ENCODE measurements around the gene ASB11.

The ASB11 gene

GRCh38 chrX:15328131-15328530 is 12.7 kb upstream of the ASB11 start:
- no peak for TF ChIP-seq ZNF274 (IDR thresholded peaks at IDR 0.05; ENCODE audit: low read depth, low read length)
- no peak for TF ChIP-seq SUZ12 (IDR thresholded peaks at IDR 0.05; ENCODE audit: extremely low read depth, insufficient read depth, insufficient read length)
- no peak for TF ChIP-seq YY1 (IDR thresholded peaks at IDR 0.05; ENCODE audit: insufficient read depth, insufficient read length)
- no peaks in the 10 kb centered on the region for H3K9me3 ChIP-seq (ENCODE audit: insufficient read depth, low read length)
- no peaks in the 10 kb centered on the region for H3K4me1 ChIP-seq (ENCODE audit: insufficient read depth, insufficient read length)
- H3K36me3 ChIP-seq (ENCODE audit: insufficient read depth, insufficient read length, low read length): peaks cover 51% of the 10 kb centered on the region
- no peaks in the 10 kb centered on the region for H3K27me3 ChIP-seq (ENCODE audit: insufficient read depth, insufficient read length)
- H3K4me3 ChIP-seq (ENCODE audit: insufficient read length, low read depth): no peak overlapping the region
- H3K9ac ChIP-seq (ENCODE audit: insufficient read length, low read depth): no peak overlapping the region
- no peak for DNase-seq (ENCODE audit: low read depth, low spot score)

- H3K9ac ChIP-seq (ENCODE audit: insufficient read length, low read depth): no peak overlapping the region
- H3K4me3 ChIP-seq (ENCODE audit: insufficient read length, low read depth): no peak overlapping the region
- H3K36me3 ChIP-seq (ENCODE audit: insufficient read depth, insufficient read length, low read length): peaks cover 34% of the 10 kb centered on the region
- no peaks in the 10 kb centered on the region for H3K9me3 ChIP-seq (ENCODE audit: insufficient read depth, low read length)
- no peaks in the 10 kb centered on the region for H3K27me3 ChIP-seq (ENCODE audit: insufficient read depth, insufficient read length)
- DNase-seq (ENCODE audit: low read depth, low spot score): no peak
- no peaks in the 10 kb centered on the region for H3K4me1 ChIP-seq (ENCODE audit: insufficient read depth, insufficient read length)
- TF ChIP-seq ZNF274 (IDR thresholded peaks at IDR 0.05; ENCODE audit: low read depth, low read length) (no peak), SUZ12 (IDR thresholded peaks at IDR 0.05; ENCODE audit: extremely low read depth, insufficient read depth, insufficient read length) (no peak), YY1 (IDR thresholded peaks at IDR 0.05; ENCODE audit: insufficient read depth, insufficient read length) (no peak)
These were observed 7.0 kb upstream of the ASB11 start for GRCh38 chrX:15322472-15322871.

GRCh38 chrX:15322072-15322471 is 6.6 kb upstream of the ASB11 start:
- no peak overlapping the region for H3K4me3 ChIP-seq (ENCODE audit: insufficient read length, low read depth)
- TF ChIP-seq ZNF274 (IDR thresholded peaks at IDR 0.05; ENCODE audit: low read depth, low read length) (no peak), YY1 (IDR thresholded peaks at IDR 0.05; ENCODE audit: insufficient read depth, insufficient read length) (no peak), SUZ12 (IDR thresholded peaks at IDR 0.05; ENCODE audit: extremely low read depth, insufficient read depth, insufficient read length) (no peak)
- no peaks in the 10 kb centered on the region for H3K27me3 ChIP-seq (ENCODE audit: insufficient read depth, insufficient read length)
- DNase-seq (ENCODE audit: low read depth, low spot score): no peak
- no peak overlapping the region for H3K9ac ChIP-seq (ENCODE audit: insufficient read length, low read depth)
- H3K9me3 ChIP-seq (ENCODE audit: insufficient read depth, low read length): no peaks in the 10 kb centered on the region
- peaks cover 34% of the 10 kb centered on the region for H3K36me3 ChIP-seq (ENCODE audit: insufficient read depth, insufficient read length, low read length)
- H3K4me1 ChIP-seq (ENCODE audit: insufficient read depth, insufficient read length): no peaks in the 10 kb centered on the region

DNA sequence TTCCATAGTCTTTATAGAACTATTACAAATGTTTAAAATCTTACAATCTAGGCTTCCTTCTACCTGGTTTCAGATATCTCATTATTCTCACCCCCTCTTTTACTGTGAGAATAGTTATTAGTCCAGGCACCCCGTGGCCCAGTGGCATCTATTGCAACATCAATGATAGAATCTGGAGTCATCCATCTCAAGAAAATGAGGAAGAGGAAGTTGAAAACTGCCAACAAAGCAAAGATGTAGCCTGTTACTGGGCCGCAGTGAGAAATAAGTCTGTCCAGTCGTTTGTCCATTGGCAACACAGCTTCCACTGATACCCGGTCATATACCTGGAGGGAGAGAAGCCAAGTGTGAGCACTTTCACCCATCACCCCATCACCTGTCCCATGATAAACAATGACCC is 6.0 kb upstream of the ASB11 start:
- H3K9ac ChIP-seq (ENCODE audit: insufficient read length, low read depth): no peak overlapping the region
- no peak overlapping the region for H3K4me3 ChIP-seq (ENCODE audit: insufficient read length, low read depth)
- no peak for DNase-seq (ENCODE audit: low read depth, low spot score)
- no peaks in the 10 kb centered on the region for H3K9me3 ChIP-seq (ENCODE audit: insufficient read depth, low read length)
- H3K4me1 ChIP-seq (ENCODE audit: insufficient read depth, insufficient read length): no peaks in the 10 kb centered on the region
- TF ChIP-seq ZNF274 (IDR thresholded peaks at IDR 0.05; ENCODE audit: low read depth, low read length) (no peak), SUZ12 (IDR thresholded peaks at IDR 0.05; ENCODE audit: extremely low read depth, insufficient read depth, insufficient read length) (no peak), YY1 (IDR thresholded peaks at IDR 0.05; ENCODE audit: insufficient read depth, insufficient read length) (no peak)
- no peaks in the 10 kb centered on the region for H3K27me3 ChIP-seq (ENCODE audit: insufficient read depth, insufficient read length)
- H3K36me3 ChIP-seq (ENCODE audit: insufficient read depth, insufficient read length, low read length): peaks cover 34% of the 10 kb centered on the region

- no peak overlapping the region for H3K4me3 ChIP-seq (ENCODE audit: insufficient read length, low read depth)
- DNase-seq (ENCODE audit: low read depth, low spot score): no peak
- no peak overlapping the region for H3K9ac ChIP-seq (ENCODE audit: insufficient read length, low read depth)
- H3K9me3 ChIP-seq (ENCODE audit: insufficient read depth, low read length): no peaks in the 10 kb centered on the region
- H3K36me3 ChIP-seq (ENCODE audit: insufficient read depth, insufficient read length, low read length): peaks cover 34% of the 10 kb centered on the region
- H3K4me1 ChIP-seq (ENCODE audit: insufficient read depth, insufficient read length): no peaks in the 10 kb centered on the region
- TF ChIP-seq SUZ12 (IDR thresholded peaks at IDR 0.05; ENCODE audit: extremely low read depth, insufficient read depth, insufficient read length) (no peak), ZNF274 (IDR thresholded peaks at IDR 0.05; ENCODE audit: low read depth, low read length) (no peak), YY1 (IDR thresholded peaks at IDR 0.05; ENCODE audit: insufficient read depth, insufficient read length) (no peak)
- no peaks in the 10 kb centered on the region for H3K27me3 ChIP-seq (ENCODE audit: insufficient read depth, insufficient read length)
These were observed 4.9 kb upstream of the ASB11 start for GRCh38 chrX:15320297-15320696.

DNA sequence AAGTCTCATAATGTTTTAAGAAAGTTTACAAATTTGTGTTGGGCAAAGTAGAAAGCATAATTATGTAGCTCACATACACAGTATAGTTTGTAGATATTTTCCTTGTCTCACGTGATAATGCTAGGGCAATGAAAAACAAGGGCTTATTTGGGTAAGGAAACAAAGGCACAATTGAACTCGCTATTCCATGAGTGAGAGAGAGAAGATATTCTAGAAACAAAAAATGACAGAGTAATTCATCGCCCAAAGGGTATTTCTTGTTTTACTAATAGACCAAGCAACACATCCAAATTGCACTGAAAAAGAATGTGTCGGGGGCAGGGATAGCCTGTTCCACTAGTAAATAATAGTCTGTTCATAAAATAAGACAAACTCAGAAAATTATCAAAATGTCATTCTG is 3.6 kb upstream of the ASB11 start:
- TF ChIP-seq YY1 (IDR thresholded peaks at IDR 0.05; ENCODE audit: insufficient read depth, insufficient read length) (no peak), ZNF274 (IDR thresholded peaks at IDR 0.05; ENCODE audit: low read depth, low read length) (no peak), SUZ12 (IDR thresholded peaks at IDR 0.05; ENCODE audit: extremely low read depth, insufficient read depth, insufficient read length) (no peak)
- Histone ChIP-seq H3K27me3 (ENCODE audit: insufficient read depth, insufficient read length) (no peaks in the 10 kb centered on the region), H3K9ac (ENCODE audit: insufficient read length, low read depth) (no peak overlapping the region), H3K4me1 (ENCODE audit: insufficient read depth, insufficient read length) (no peaks in the 10 kb centered on the region), H3K9me3 (ENCODE audit: insufficient read depth, low read length) (no peaks in the 10 kb centered on the region), H3K4me3 (ENCODE audit: insufficient read length, low read depth) (no peak overlapping the region), H3K36me3 (ENCODE audit: insufficient read depth, insufficient read length, low read length) (peaks cover 25% of the 10 kb centered on the region)
- no peak for DNase-seq (ENCODE audit: low read depth, low spot score)

DNA sequence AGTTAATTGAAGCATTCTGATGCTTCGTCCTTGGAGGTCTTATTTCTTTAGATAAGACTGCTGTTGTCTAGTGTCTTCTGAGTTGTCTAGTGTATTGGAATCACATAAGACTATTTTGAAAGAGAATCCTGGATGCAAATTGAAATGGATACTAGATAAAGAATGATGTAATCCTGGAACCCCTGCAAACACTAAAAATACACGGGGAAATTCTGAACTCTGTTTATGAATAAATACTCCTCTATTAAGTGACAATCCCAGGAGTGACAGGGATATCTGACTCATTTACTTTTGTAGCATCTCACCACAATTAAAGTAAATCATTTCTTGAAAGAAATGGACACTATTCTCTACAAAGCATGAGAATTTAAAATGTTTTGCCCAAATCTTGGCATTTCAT is 968 bp downstream of the ASB11 start:
- TF ChIP-seq YY1 (IDR thresholded peaks at IDR 0.05; ENCODE audit: insufficient read depth, insufficient read length) (no peak), SUZ12 (IDR thresholded peaks at IDR 0.05; ENCODE audit: extremely low read depth, insufficient read depth, insufficient read length) (no peak), ZNF274 (IDR thresholded peaks at IDR 0.05; ENCODE audit: low read depth, low read length) (no peak)
- H3K4me3 ChIP-seq (ENCODE audit: insufficient read length, low read depth): no peak overlapping the region
- no peaks in the 10 kb centered on the region for H3K4me1 ChIP-seq (ENCODE audit: insufficient read depth, insufficient read length)
- H3K9ac ChIP-seq (ENCODE audit: insufficient read length, low read depth): no peak overlapping the region
- no peaks in the 10 kb centered on the region for H3K36me3 ChIP-seq (ENCODE audit: insufficient read depth, insufficient read length, low read length)
- no peaks in the 10 kb centered on the region for H3K27me3 ChIP-seq (ENCODE audit: insufficient read depth, insufficient read length)
- no peaks in the 10 kb centered on the region for H3K9me3 ChIP-seq (ENCODE audit: insufficient read depth, low read length)
- no peak for DNase-seq (ENCODE audit: low read depth, low spot score)

GRCh38 chrX:15311119-15311518 is 4.3 kb downstream of the ASB11 start:
- no peak for DNase-seq (ENCODE audit: low read depth, low spot score)
- Histone ChIP-seq H3K9me3 (ENCODE audit: insufficient read depth, low read length) (no peaks in the 10 kb centered on the region), H3K9ac (ENCODE audit: insufficient read length, low read depth) (no peak overlapping the region), H3K4me3 (ENCODE audit: insufficient read length, low read depth) (no peak overlapping the region), H3K27me3 (ENCODE audit: insufficient read depth, insufficient read length) (no peaks in the 10 kb centered on the region), H3K4me1 (ENCODE audit: insufficient read depth, insufficient read length) (no peaks in the 10 kb centered on the region), H3K36me3 (ENCODE audit: insufficient read depth, insufficient read length, low read length) (no peaks in the 10 kb centered on the region)
- TF ChIP-seq YY1 (IDR thresholded peaks at IDR 0.05; ENCODE audit: insufficient read depth, insufficient read length): no peak
- no peak for TF ChIP-seq SUZ12 (IDR thresholded peaks at IDR 0.05; ENCODE audit: extremely low read depth, insufficient read depth, insufficient read length)
- TF ChIP-seq ZNF274 (IDR thresholded peaks at IDR 0.05; ENCODE audit: low read depth, low read length): no peak

Measured in NT2/D1 (cell line).